HepG2 (cell line): ENCODE results near the gene NCKAP1. TPM values are rescaled to one million over a fixed set of nuclear protein-coding genes. Genes with fewer than 3 reads are reported as not detected.
A peak's percentile ranks its signal among the peaks of the same experiment; 100 is the strongest.

Experiments
- FOSL2 ChIP-seq: sonication (generic); formaldehyde crosslinking; IDR thresholded peaks from 2 replicates; pipeline ENCODE4 v1.4.0; 2020; ENCODE audit warnings: missing genetic modification reagents
- GABPB1 ChIP-seq: IDR thresholded peaks from 2 replicates; pipeline ENCODE4 v1.6.1; 2016; ENCODE audit warnings: mild to moderate bottlenecking, missing genetic modification reagents, moderate library complexity, missing compliant biosample characterization
- KDM4B ChIP-seq: sonication (generic); formaldehyde crosslinking; IDR thresholded peaks from 2 replicates; pipeline ENCODE4 v1.4.0; 2020; ENCODE audit warnings: missing genetic modification reagents
- MED13 ChIP-seq: sonication (generic); formaldehyde crosslinking; IDR thresholded peaks from 2 replicates; pipeline ENCODE4 v1.5.0; 2020; ENCODE audit warnings: missing genetic modification reagents
- SP1 ChIP-seq, 2 experiments: fragments of 450-650 bp in 1 of 2; sonication (generic) in 1 of 2; formaldehyde crosslinking in 1 of 2; IDR thresholded peaks; 2 replicates each; pipeline versions ENCODE4 v1.4.0 to v1.6.1; 2016 to 2020; ENCODE audit warnings: missing genetic modification reagents in 1 of 2
- SUZ12 ChIP-seq: fragments of 150-350 bp; IDR thresholded peaks from 2 replicates; pipeline ENCODE4 v1.6.1; 2014; ENCODE audit warnings: low read depth, low read length
- ZFP36L1 ChIP-seq: sonication (generic); formaldehyde crosslinking; IDR thresholded peaks from 2 replicates; pipeline ENCODE4 v1.8.0; 2022; ENCODE audit warnings: mild to moderate bottlenecking, missing genetic modification reagents, moderate library complexity
- ZNF660 ChIP-seq: sonication (generic); formaldehyde crosslinking; IDR thresholded peaks from 2 replicates; pipeline ENCODE4 v1.5.1; 2020; ENCODE audit warnings: mild to moderate bottlenecking, low read depth, missing genetic modification reagents, borderline replicate concordance
- ZNF672 ChIP-seq: sonication (generic); formaldehyde crosslinking; IDR thresholded peaks from 2 replicates; pipeline ENCODE4 v1.8.1; 2022; ENCODE audit warnings: missing genetic modification reagents
- polyA plus RNA-seq, 8 experiments: library from polyadenylated mRNA; depleted of rRNA in 3 of 8; stranded (reverse) in 7 of 8; unstranded in 1 of 8; fragments of >200 nt; fragmentation: Illumina TruSeq in 4 of 8; extraction: Trizol in 4 of 8; gene quantifications; 2 replicates each; pipeline versions ENCODE4 v1.2.1 to v1.2.3, GENCODE V29; 2011 to 2016; ENCODE audit warnings: low read depth in 4 of 8, missing spikeins in 1 of 8, mixed read lengths in 1 of 8; ENCODE audit not compliant: insufficient read depth in 1 of 8
- total RNA-seq, 5 experiments: library from RNA; depleted of rRNA; stranded (reverse); fragments of >200 nt; fragmentation: Illumina TruSeq; extraction: Trizol; gene quantifications; 2 replicates each; pipeline ENCODE4 v1.2.3, GENCODE V29; 2016; ENCODE audit warnings: low read depth in 1 of 5
- TF ChIP-seq, protein P1 (sequence below): sonication (generic); formaldehyde crosslinking; IDR thresholded peaks from 2 replicates; pipeline ENCODE4 v1.9.0; 2021; ENCODE audit warnings: missing genetic modification reagents, mild to moderate bottlenecking, borderline replicate concordance
- TF ChIP-seq, protein P2 (sequence below), 2 experiments: fragments of 450-650 bp in 1 of 2; sonication (generic) in 1 of 2; formaldehyde crosslinking; IDR thresholded peaks; 2 replicates each; pipeline versions ENCODE4 v1.5.0 to v1.8.0; 2020 to 2022; ENCODE audit warnings: mild to moderate bottlenecking in 1 of 2, missing genetic modification reagents in 1 of 2
- TF ChIP-seq, protein P3 (sequence below): sonication (generic); formaldehyde crosslinking; IDR thresholded peaks from 2 replicates; pipeline ENCODE4 v1.4.0; 2020; ENCODE audit warnings: missing genetic modification reagents, mild to moderate bottlenecking, borderline replicate concordance
- TF ChIP-seq, protein P4 (sequence below): sonication (generic); formaldehyde crosslinking; IDR thresholded peaks from 2 replicates; pipeline ENCODE4 v1.5.0; 2020; ENCODE audit warnings: missing genetic modification reagents
- TF ChIP-seq, protein P5 (sequence below): sonication (generic); formaldehyde crosslinking; IDR thresholded peaks from 2 replicates; pipeline ENCODE4 v1.4.0; 2020; ENCODE audit warnings: missing genetic modification reagents
- TF ChIP-seq, protein P6 (sequence below): sonication (generic); formaldehyde crosslinking; IDR thresholded peaks from 2 replicates; pipeline ENCODE4 v1.4.0; 2020; ENCODE audit warnings: missing genetic modification reagents, borderline replicate concordance
- TF ChIP-seq, protein P7 (sequence below): IDR thresholded peaks from 2 replicates; pipeline ENCODE4 v1.6.1; 2016; ENCODE audit warnings: missing biosample characterization, missing genetic modification reagents, low read depth

NCKAP1 gene
- total and polyA plus RNA-seq, 2 of the 13 experiments (the other 11 are each of a cell fraction or from before 2014, with no cell fraction given): 72.1 to 96.3 TPM

DNA sequence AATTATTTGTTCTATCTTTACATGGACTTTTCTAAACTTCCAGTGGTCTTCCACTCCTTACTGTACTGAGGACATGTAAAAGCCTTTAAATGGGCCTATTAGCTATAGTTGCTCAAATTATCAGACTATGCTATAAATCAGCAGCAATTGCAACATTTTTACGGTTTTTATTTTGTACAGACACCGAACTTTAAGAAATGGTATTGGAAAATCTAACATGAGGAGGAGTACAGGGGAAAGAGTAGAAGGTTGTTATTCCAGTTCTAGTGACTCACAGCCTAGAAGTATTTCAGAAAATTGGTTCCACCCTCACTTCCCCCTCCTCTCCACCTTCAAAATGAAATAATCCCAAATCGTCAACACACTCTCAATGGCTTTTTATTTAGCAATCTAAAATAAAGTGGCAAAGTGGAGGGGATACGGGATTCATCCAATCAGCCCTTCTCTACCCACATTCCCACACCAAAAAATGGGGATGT is 1.1 kb downstream of the NCKAP1 start (continued):
- TF ChIP-seq, protein P1, sequence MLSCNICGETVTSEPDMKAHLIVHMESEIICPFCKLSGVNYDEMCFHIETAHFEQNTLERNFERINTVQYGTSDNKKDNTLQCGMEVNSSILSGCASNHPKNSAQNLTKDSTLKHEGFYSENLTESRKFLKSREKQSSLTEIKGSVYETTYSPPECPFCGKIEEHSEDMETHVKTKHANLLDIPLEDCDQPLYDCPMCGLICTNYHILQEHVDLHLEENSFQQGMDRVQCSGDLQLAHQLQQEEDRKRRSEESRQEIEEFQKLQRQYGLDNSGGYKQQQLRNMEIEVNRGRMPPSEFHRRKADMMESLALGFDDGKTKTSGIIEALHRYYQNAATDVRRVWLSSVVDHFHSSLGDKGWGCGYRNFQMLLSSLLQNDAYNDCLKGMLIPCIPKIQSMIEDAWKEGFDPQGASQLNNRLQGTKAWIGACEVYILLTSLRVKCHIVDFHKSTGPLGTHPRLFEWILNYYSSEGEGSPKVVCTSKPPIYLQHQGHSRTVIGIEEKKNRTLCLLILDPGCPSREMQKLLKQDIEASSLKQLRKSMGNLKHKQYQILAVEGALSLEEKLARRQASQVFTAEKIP (CRISPR knock-in tag): no peak
- TF ChIP-seq, protein P2, sequence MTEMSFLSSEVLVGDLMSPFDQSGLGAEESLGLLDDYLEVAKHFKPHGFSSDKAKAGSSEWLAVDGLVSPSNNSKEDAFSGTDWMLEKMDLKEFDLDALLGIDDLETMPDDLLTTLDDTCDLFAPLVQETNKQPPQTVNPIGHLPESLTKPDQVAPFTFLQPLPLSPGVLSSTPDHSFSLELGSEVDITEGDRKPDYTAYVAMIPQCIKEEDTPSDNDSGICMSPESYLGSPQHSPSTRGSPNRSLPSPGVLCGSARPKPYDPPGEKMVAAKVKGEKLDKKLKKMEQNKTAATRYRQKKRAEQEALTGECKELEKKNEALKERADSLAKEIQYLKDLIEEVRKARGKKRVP (CRISPR knock-in tag; IDR thresholded peaks at IDR 0.05): no peak
- TF ChIP-seq, protein P3, sequence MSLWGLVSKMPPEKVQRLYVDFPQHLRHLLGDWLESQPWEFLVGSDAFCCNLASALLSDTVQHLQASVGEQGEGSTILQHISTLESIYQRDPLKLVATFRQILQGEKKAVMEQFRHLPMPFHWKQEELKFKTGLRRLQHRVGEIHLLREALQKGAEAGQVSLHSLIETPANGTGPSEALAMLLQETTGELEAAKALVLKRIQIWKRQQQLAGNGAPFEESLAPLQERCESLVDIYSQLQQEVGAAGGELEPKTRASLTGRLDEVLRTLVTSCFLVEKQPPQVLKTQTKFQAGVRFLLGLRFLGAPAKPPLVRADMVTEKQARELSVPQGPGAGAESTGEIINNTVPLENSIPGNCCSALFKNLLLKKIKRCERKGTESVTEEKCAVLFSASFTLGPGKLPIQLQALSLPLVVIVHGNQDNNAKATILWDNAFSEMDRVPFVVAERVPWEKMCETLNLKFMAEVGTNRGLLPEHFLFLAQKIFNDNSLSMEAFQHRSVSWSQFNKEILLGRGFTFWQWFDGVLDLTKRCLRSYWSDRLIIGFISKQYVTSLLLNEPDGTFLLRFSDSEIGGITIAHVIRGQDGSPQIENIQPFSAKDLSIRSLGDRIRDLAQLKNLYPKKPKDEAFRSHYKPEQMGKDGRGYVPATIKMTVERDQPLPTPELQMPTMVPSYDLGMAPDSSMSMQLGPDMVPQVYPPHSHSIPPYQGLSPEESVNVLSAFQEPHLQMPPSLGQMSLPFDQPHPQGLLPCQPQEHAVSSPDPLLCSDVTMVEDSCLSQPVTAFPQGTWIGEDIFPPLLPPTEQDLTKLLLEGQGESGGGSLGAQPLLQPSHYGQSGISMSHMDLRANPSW (CRISPR knock-in tag): no peak
- no peak for TF ChIP-seq GABPB1 (CRISPR knock-in tag)
- TF ChIP-seq, protein P4, sequence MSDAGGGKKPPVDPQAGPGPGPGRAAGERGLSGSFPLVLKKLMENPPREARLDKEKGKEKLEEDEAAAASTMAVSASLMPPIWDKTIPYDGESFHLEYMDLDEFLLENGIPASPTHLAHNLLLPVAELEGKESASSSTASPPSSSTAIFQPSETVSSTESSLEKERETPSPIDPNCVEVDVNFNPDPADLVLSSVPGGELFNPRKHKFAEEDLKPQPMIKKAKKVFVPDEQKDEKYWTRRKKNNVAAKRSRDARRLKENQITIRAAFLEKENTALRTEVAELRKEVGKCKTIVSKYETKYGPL (CRISPR knock-in tag): 0 out of 2 replicates have a peak, but pooled peaks have one; percentile 26
- TF ChIP-seq, protein P5, sequence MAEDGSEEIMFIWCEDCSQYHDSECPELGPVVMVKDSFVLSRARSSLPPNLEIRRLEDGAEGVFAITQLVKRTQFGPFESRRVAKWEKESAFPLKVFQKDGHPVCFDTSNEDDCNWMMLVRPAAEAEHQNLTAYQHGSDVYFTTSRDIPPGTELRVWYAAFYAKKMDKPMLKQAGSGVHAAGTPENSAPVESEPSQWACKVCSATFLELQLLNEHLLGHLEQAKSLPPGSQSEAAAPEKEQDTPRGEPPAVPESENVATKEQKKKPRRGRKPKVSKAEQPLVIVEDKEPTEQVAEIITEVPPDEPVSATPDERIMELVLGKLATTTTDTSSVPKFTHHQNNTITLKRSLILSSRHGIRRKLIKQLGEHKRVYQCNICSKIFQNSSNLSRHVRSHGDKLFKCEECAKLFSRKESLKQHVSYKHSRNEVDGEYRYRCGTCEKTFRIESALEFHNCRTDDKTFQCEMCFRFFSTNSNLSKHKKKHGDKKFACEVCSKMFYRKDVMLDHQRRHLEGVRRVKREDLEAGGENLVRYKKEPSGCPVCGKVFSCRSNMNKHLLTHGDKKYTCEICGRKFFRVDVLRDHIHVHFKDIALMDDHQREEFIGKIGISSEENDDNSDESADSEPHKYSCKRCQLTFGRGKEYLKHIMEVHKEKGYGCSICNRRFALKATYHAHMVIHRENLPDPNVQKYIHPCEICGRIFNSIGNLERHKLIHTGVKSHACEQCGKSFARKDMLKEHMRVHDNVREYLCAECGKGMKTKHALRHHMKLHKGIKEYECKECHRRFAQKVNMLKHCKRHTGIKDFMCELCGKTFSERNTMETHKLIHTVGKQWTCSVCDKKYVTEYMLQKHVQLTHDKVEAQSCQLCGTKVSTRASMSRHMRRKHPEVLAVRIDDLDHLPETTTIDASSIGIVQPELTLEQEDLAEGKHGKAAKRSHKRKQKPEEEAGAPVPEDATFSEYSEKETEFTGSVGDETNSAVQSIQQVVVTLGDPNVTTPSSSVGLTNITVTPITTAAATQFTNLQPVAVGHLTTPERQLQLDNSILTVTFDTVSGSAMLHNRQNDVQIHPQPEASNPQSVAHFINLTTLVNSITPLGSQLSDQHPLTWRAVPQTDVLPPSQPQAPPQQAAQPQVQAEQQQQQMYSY (CRISPR knock-in tag): no peak
- no peak for TF ChIP-seq ZNF660 (CRISPR knock-in tag)
- TF ChIP-seq ZNF672 (CRISPR knock-in tag): no peak
- TF ChIP-seq SP1 (IDR thresholded peaks at IDR 0.05): no peak
- no peak for TF ChIP-seq SP1 (CRISPR knock-in tag; IDR thresholded peaks at IDR 0.05)
- TF ChIP-seq FOSL2 (CRISPR knock-in tag): 0 out of 2 replicates have a peak, but pooled peaks have one; percentile 25
- TF ChIP-seq, protein P6, sequence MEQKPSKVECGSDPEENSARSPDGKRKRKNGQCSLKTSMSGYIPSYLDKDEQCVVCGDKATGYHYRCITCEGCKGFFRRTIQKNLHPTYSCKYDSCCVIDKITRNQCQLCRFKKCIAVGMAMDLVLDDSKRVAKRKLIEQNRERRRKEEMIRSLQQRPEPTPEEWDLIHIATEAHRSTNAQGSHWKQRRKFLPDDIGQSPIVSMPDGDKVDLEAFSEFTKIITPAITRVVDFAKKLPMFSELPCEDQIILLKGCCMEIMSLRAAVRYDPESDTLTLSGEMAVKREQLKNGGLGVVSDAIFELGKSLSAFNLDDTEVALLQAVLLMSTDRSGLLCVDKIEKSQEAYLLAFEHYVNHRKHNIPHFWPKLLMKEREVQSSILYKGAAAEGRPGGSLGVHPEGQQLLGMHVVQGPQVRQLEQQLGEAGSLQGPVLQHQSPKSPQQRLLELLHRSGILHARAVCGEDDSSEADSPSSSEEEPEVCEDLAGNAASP: no peak
- TF ChIP-seq, protein P7, sequence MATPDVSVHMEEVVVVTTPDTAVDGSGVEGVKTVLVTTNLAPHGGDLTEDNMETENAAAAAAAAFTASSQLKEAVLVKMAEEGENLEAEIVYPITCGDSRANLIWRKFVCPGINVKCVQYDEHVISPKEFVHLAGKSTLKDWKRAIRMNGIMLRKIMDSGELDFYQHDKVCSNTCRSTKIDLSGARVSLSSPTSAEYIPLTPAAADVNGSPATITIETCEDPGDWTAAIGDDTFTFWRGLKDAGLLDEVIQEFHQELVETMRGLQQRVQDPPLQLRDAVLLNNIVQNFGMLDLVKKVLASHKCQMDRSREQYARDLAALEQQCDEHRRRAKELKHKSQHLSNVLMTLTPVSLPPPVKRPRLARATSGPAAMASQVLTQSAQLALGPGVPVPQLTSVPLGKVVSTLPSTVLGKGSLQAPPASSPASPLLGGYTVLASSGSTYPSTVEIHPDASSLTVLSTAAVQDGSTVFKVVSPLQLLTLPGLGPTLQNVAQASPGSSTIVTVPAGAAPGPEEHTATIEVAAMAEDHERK: no peak
- no peak for TF ChIP-seq MED13
- no peak for TF ChIP-seq ZFP36L1 (CRISPR knock-in tag)
- TF ChIP-seq SUZ12: no peak
- TF ChIP-seq KDM4B (CRISPR knock-in tag): no peak
